ENCODE results near the gene KLF7.

GRCh38 chr2:207066791-207067460 lies 98.8 kb downstream of the KLF7 start:
- TF ChIP-seq TCF7L2 (IDR thresholded peaks at IDR 0.05; ENCODE audit: borderline replicate concordance, extremely low read depth, insufficient read depth, insufficient read length) (no peak), CTCF (IDR thresholded peaks at IDR 0.05 in 2 of 3, conservative IDR thresholded peaks at IDR 0.05 in 1 of 3; ENCODE audit: borderline replicate concordance in 1 of 3, insufficient read depth in 1 of 3, low read depth in 2 of 3, low read length in 2 of 3) (no peak), SP1 (IDR thresholded peaks at IDR 0.05; ENCODE audit: low read depth) (no peak), SIN3A (IDR thresholded peaks at IDR 0.05; ENCODE audit: low read depth) (no peak), EZH2 (IDR thresholded peaks at IDR 0.05) (no peak), SRF (IDR thresholded peaks at IDR 0.05; ENCODE audit: low read depth) (no peak), RAD21 (IDR thresholded peaks at IDR 0.05; ENCODE audit: low read depth) (no peak), ZNF274 (IDR thresholded peaks at IDR 0.05; ENCODE audit: low read depth, low read length) (no peak), POLR2AphosphoS5 (IDR thresholded peaks at IDR 0.05; ENCODE audit: low read depth, low read length) (no peak), JUND (IDR thresholded peaks at IDR 0.05) (no peak), POLR2A (IDR thresholded peaks at IDR 0.05; ENCODE audit: borderline replicate concordance, extremely low read depth, insufficient read depth, insufficient read length) (no peak), REST (IDR thresholded peaks at IDR 0.05; ENCODE audit: low read depth) (no peak), MAX (IDR thresholded peaks at IDR 0.05) (no peak)
